Epithelial cell of esophagus (primary cell): Measurements from ENCODE around the gene NAALADL2.

Source experiments
- DNase-seq: peaks from one replicate; pipeline ENCODE4 v3.0.0; 2010; ENCODE audit warnings: low read depth
- H3K4me3 ChIP-seq: 2 replicates; pipeline ENCODE4 v1.5.1; 2011; ENCODE audit warnings: mild to moderate bottlenecking, low read length, control low read depth
- TF ChIP-seq, protein P1 (sequence below): IDR thresholded peaks from 2 replicates; pipeline ENCODE4 v1.5.1; 2011; ENCODE audit warnings: low read depth, mild to moderate bottlenecking, low read length, control low read depth, inconsistent platforms; ENCODE audit not compliant: insufficient read depth; ENCODE audit errors: missing control alignments

The NAALADL2 gene

GRCh38 chr3:175003590-175003989 is 144.5 kb downstream of the NAALADL2 start:
- no peak overlapping the region for H3K4me3 ChIP-seq
- no peak for DNase-seq
- TF ChIP-seq, protein P1, sequence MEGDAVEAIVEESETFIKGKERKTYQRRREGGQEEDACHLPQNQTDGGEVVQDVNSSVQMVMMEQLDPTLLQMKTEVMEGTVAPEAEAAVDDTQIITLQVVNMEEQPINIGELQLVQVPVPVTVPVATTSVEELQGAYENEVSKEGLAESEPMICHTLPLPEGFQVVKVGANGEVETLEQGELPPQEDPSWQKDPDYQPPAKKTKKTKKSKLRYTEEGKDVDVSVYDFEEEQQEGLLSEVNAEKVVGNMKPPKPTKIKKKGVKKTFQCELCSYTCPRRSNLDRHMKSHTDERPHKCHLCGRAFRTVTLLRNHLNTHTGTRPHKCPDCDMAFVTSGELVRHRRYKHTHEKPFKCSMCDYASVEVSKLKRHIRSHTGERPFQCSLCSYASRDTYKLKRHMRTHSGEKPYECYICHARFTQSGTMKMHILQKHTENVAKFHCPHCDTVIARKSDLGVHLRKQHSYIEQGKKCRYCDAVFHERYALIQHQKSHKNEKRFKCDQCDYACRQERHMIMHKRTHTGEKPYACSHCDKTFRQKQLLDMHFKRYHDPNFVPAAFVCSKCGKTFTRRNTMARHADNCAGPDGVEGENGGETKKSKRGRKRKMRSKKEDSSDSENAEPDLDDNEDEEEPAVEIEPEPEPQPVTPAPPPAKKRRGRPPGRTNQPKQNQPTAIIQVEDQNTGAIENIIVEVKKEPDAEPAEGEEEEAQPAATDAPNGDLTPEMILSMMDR: no peak

- TF ChIP-seq, protein P1: no peak
- H3K4me3 ChIP-seq: no peak overlapping the region
- no peak for DNase-seq
Observed at GRCh38 chr3:175005193-175005592, 146.1 kb downstream of the NAALADL2 start.

- DNase-seq: no peak
- no peak overlapping the region for H3K4me3 ChIP-seq
Observed at GRCh38 chr3:175005881-175006280, 146.7 kb downstream of the NAALADL2 start.

DNA sequence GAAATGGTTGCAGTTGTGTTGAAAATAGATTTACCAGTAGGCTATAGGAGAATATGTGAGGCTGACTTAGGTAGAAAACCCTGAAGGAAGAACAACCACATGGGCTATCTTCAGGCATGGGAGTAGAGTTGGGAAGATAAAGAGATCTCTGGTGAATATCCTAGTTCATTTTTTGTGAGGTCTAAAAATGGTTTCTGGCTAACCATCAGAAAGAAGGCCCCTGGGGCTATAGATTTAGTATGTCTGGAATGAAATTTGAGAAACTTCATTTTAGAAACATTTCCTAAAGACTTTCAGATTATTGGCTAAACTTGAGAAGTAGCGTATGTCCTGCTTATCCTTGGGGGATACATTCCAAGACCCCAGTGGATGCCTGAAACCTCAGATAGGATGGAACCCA is 148.2 kb downstream of the NAALADL2 start:
- no peak overlapping the region for H3K4me3 ChIP-seq
- DNase-seq: no peak
- TF ChIP-seq, protein P1: no peak

More at GRCh38 chr3:175005881-175006280, 146.7 kb downstream of the NAALADL2 start:
- TF ChIP-seq, protein P1: no peak

DNA sequence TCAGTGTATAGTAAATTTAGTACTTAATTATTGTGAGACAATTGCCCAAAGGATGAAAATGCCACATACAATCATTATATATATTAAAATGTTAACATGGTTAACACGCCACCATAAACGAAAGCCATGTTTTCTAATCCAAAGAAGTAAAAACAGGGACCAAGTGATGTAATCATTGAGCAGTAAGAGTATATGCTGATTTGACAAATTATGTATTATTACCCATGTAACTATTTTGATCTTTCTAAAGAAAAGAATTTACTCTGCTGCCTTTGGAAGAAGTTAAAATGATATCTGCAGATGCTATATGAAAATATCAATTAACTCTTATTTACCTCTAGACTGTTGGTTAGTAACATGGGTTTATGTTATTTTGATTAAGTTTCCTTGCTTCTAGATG is 150.2 kb downstream of the NAALADL2 start:
- TF ChIP-seq, protein P1: no peak
- H3K4me3 ChIP-seq: no peak overlapping the region

DNA sequence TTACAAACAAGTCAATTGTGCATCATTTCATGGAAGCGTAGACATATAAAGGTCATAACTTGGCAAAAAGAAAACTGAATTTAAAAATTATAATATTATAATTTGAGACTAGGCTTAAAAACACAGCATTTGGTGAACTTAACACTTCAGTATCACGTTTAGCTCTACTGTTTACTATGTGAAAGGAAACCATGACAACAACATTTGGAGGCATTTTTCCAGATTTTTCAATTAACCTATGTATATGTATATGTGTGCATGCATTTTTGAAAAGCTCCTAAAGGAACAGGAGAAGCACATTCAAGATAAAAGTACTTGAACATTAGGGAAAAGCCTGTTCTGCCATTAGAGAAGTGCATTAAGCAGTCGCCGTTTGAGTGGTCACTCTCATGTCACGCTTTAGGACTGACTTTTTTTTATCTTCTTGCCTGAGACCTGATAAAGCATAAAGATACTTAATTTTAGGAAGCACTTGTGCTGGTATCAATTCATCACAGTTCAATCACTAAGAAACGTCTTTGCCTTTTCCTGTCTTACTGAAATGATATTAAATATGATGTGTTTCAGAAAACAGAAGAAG is 156.0 kb downstream of the NAALADL2 start:
- TF ChIP-seq, protein P1: no peak
- no peak for DNase-seq
- H3K4me3 ChIP-seq: no peak overlapping the region

More for the DNA sequence above, 150.2 kb downstream of the NAALADL2 start:
- DNase-seq: no peak
